Hepatocyte (in vitro differentiated cells): ENCODE measurements around the gene ABLIM2. TPM values are rescaled to one million over a fixed set of nuclear protein-coding genes. Genes with fewer than 3 reads are reported as not detected.
"Not testable (repeated sequence)": the region's sequence is repeated elsewhere in the genome, so short reads cannot be mapped to it uniquely, and the experiment has no call there.

ENCODE experiments used
- DNase-seq: peaks from one replicate; pipeline ENCODE4 v3.0.0-alpha.2; 2016; ENCODE audit warnings: low spot score
- H2AFZ ChIP-seq: fragments of 200-600 bp; sonication (generic); 2 replicates; pipeline ENCODE4 v1.6.0; 2016; ENCODE audit warnings: antibody characterized with exemption, mild to moderate bottlenecking
- H3K27ac ChIP-seq: fragments of 200-600 bp; sonication (generic); 2 replicates; pipeline ENCODE4 v1.5.1; 2016; ENCODE audit warnings: mild to moderate bottlenecking
- H3K27me3 ChIP-seq: fragments of 200-600 bp; sonication (generic); 2 replicates; pipeline ENCODE4 v1.6.1; 2016
- H3K36me3 ChIP-seq: fragments of 200-600 bp; sonication (generic); replicated peaks from 2 replicates; pipeline ENCODE4 v1.5.1; 2016; ENCODE audit warnings: low read depth; ENCODE audit not compliant: insufficient read depth
- H3K4me1 ChIP-seq: fragments of 200-600 bp; sonication (generic); 2 replicates; pipeline ENCODE4 v1.5.1; 2016; ENCODE audit warnings: mild to moderate bottlenecking, moderate library complexity; ENCODE audit not compliant: insufficient read depth
- H3K4me2 ChIP-seq: fragments of 200-600 bp; sonication (generic); 2 replicates; pipeline ENCODE4 v1.6.0; 2016
- H3K4me3 ChIP-seq: fragments of 200-600 bp; sonication (generic); 2 replicates; pipeline ENCODE4 v1.5.1; 2016; ENCODE audit warnings: mild to moderate bottlenecking
- H3K79me2 ChIP-seq: fragments of 200-600 bp; sonication (generic); 2 replicates; pipeline ENCODE4 v1.6.0; 2017; ENCODE audit warnings: mild to moderate bottlenecking
- H3K9me2 ChIP-seq: fragments of 200-600 bp; sonication (generic); replicated peaks from 2 replicates; pipeline ENCODE4 v1.6.0; 2017; ENCODE audit warnings: mild to moderate bottlenecking; ENCODE audit not compliant: insufficient read depth
- H3K9me3 ChIP-seq: fragments of 200-600 bp; sonication (generic); 2 replicates; pipeline ENCODE4 v1.5.1; 2016; ENCODE audit warnings: low read depth, mild to moderate bottlenecking
- H4K20me1 ChIP-seq: fragments of 200-600 bp; sonication (generic); 2 replicates; pipeline ENCODE4 v1.6.0; 2016; ENCODE audit warnings: mild to moderate bottlenecking; ENCODE audit not compliant: insufficient read depth, poor library complexity, severe bottlenecking
- EZH2 ChIP-seq: fragments of 200-600 bp; sonication (generic); IDR thresholded peaks from 2 replicates; pipeline ENCODE4 v1.6.1; 2016; ENCODE audit warnings: antibody characterized with exemption, mild to moderate bottlenecking, borderline replicate concordance
- EZH2phosphoT487 ChIP-seq: fragments of 200-600 bp; sonication (generic); IDR thresholded peaks from one replicate; pipeline ENCODE4 v1.6.1; 2018; ENCODE audit warnings: antibody characterized with exemption, mild to moderate bottlenecking, low read depth, moderate library complexity; ENCODE audit not compliant: unreplicated experiment, severe bottlenecking
- WGBS: methylation state at CpG from one replicate; pipeline ENCODE4 v1.1.6; 2016; ENCODE audit warnings: low lambda C conversion rate; ENCODE audit errors: missing lambda C conversion rate; 5-methylcytosine and 5-hydroxymethylcytosine counted together
- polyA plus RNA-seq: library from polyadenylated mRNA; unstranded; fragments of >200 nt; fragmentation: Nextera tagmentation; extraction: Ambion mirVana; gene quantifications from 2 replicates; pipeline ENCODE4 v1.2.1, GENCODE V29; 2016
- total RNA-seq: library from RNA; depleted of rRNA; stranded (reverse); fragments of >200 nt; gene quantifications from 2 replicates; pipeline ENCODE4 v1.2.3, GENCODE V29; 2014
- TF ChIP-seq, protein P1 (sequence below): fragments of 200-600 bp; sonication (generic); IDR thresholded peaks from 2 replicates; pipeline ENCODE4 v1.5.1; 2016; ENCODE audit warnings: antibody characterized with exemption, mild to moderate bottlenecking; ENCODE audit not compliant: poor library complexity

The ABLIM2 gene
- total and polyA plus RNA-seq, 2 experiments from 2014 or later = 1.7 to 2.0 TPM

DNA sequence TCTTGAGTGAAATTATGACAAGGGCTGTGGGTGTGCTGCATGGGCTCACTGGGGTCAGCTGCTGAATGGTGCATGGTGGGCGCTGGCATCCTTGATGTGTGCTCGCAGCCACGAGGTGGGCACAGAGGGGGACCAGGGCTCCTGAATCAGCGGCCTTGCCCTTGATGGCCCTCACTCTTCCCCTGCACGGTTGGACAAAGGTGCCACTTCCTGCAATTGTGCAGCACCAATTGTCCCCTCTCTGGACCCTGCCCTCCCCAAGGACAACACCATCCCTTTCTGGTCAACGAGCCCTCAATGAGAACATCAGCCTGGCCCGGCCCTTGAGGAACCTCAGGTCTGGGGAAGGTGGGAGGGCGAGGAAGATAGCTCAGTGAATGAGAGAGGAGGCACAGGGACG is 16.1 kb downstream of the ABLIM2 start:
- WGBS = 83% methylated on average over 9 of the region's 9 CpGs
- TF ChIP-seq EZH2phosphoT487 (no peak), EZH2 (no peak)
- TF ChIP-seq, protein P1, sequence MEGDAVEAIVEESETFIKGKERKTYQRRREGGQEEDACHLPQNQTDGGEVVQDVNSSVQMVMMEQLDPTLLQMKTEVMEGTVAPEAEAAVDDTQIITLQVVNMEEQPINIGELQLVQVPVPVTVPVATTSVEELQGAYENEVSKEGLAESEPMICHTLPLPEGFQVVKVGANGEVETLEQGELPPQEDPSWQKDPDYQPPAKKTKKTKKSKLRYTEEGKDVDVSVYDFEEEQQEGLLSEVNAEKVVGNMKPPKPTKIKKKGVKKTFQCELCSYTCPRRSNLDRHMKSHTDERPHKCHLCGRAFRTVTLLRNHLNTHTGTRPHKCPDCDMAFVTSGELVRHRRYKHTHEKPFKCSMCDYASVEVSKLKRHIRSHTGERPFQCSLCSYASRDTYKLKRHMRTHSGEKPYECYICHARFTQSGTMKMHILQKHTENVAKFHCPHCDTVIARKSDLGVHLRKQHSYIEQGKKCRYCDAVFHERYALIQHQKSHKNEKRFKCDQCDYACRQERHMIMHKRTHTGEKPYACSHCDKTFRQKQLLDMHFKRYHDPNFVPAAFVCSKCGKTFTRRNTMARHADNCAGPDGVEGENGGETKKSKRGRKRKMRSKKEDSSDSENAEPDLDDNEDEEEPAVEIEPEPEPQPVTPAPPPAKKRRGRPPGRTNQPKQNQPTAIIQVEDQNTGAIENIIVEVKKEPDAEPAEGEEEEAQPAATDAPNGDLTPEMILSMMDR = no peak

DNA sequence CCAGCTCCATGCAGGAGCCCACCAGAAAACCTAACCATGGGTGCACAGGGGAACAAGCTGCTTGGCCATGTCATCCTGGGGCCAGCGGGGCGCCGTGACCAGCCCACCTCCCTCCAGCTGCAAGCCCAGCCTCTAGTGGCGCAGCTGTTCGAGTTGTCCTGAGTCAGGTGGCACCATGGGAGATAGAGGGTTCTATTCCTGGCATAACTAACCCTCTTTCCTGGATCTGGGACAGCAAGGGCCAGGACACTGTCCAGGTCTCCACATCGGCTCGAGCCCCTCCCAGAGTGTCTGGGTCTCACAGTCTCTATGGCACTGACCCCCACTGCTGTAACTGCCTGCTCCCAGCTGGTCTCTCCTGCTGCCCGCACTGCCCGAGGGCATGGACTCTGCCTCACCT is 16.7 kb downstream of the ABLIM2 start:
- no peak overlapping the region for H2AFZ ChIP-seq
- H3K27ac ChIP-seq = no peak overlapping the region
- no peaks in the 10 kb centered on the region for H3K9me2 ChIP-seq
- no peak overlapping the region for H3K4me3 ChIP-seq
- no peaks in the 10 kb centered on the region for H3K79me2 ChIP-seq
- no peak for DNase-seq
- peaks cover 14% of the 10 kb centered on the region for H3K27me3 ChIP-seq
- no peaks in the 10 kb centered on the region for H3K36me3 ChIP-seq
- H4K20me1 ChIP-seq = no peaks in the 10 kb centered on the region
- H3K9me3 ChIP-seq = no peaks in the 10 kb centered on the region
- no peaks in the 10 kb centered on the region for H3K4me1 ChIP-seq
- TF ChIP-seq EZH2 (no peak), EZH2phosphoT487 (no peak)
- TF ChIP-seq, protein P1 = no peak
- WGBS = 93% methylated on average over 9 of the region's 9 CpGs
- no peak overlapping the region for H3K4me2 ChIP-seq

More for the DNA sequence above, 16.1 kb downstream of the ABLIM2 start:
- Histone ChIP-seq H3K4me1 (no peaks in the 10 kb centered on the region), H3K27me3 (peaks cover 20% of the 10 kb centered on the region), H2AFZ (no peak overlapping the region), H4K20me1 (no peaks in the 10 kb centered on the region), H3K4me2 (no peak overlapping the region), H3K79me2 (no peaks in the 10 kb centered on the region), H3K4me3 (no peak overlapping the region), H3K27ac (no peak overlapping the region), H3K9me3 (no peaks in the 10 kb centered on the region), H3K9me2 (no peaks in the 10 kb centered on the region), H3K36me3 (no peaks in the 10 kb centered on the region)
- DNase-seq = no peak

DNA sequence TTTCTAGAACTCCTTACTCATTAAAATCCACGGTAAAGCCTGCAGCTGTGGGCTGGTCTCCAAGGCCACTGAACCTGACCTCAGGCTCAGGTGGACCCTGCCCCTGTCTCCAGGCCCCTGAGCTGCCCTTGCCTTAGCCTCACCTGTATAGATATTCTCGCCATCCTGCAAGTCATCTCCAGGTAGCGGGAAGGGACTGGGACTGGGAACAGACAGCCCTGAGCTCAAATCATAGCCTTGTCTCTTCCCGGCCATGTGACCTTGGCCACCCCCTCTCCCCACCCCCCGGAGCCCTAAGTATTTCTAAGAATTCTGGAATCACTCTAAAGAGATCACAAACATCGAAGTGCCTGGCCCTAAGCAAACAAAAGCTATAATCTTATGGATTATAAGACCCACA is 17.7 kb downstream of the ABLIM2 start:
- WGBS = 59% methylated on average over 6 of the region's 6 CpGs
- H3K27ac ChIP-seq = no peak overlapping the region
- TF ChIP-seq EZH2 = no peak
- no peak for TF ChIP-seq EZH2phosphoT487
- TF ChIP-seq, protein P1 = no peak

DNA sequence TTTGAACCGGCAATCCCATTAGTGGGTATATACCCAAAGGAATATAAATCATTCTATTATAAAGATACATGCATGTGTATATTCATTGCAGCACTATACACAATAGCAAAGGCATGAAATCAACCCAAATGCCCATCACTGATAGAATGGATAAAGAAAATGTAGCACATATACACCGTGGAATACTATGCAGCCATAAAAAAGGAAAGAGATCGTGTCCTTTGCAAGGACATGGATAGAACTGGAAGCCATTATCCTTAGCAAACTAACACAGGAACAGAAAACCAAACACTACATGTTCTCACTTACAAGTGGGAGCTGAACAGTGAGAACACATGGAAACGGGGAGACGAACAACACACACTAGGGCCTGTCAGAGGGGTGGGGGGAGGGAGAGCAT is 18.9 kb downstream of the ABLIM2 start:
- H3K27me3 ChIP-seq = peaks cover 13% of the 10 kb centered on the region
- DNase-seq, H3K27ac ChIP-seq, H3K79me2 ChIP-seq, H3K9me3 ChIP-seq, H3K4me3 ChIP-seq, H3K9me2 ChIP-seq, H3K36me3 ChIP-seq, H3K4me1 ChIP-seq, H3K4me2 ChIP-seq, H4K20me1 ChIP-seq, H2AFZ ChIP-seq: not testable (repeated sequence)
- 96% methylated on average over 5 of the region's 5 CpGs for WGBS

More for the DNA sequence above, 17.7 kb downstream of the ABLIM2 start:
- Histone ChIP-seq H3K4me1 (no peaks in the 10 kb centered on the region), H3K79me2 (no peaks in the 10 kb centered on the region), H3K4me2 (no peak overlapping the region), H3K27me3 (peaks cover 14% of the 10 kb centered on the region), H4K20me1 (no peaks in the 10 kb centered on the region), H3K36me3 (no peaks in the 10 kb centered on the region), H2AFZ (no peak overlapping the region), H3K9me3 (no peaks in the 10 kb centered on the region), H3K9me2 (no peaks in the 10 kb centered on the region), H3K4me3 (no peak overlapping the region)
- no peak for DNase-seq
